ENCODE results near the gene RBM33.

The RBM33 gene

GRCh38 chr7:155729847-155730246, 85.4 kb downstream of the RBM33 start:
- DNase-seq: no peak

DNA sequence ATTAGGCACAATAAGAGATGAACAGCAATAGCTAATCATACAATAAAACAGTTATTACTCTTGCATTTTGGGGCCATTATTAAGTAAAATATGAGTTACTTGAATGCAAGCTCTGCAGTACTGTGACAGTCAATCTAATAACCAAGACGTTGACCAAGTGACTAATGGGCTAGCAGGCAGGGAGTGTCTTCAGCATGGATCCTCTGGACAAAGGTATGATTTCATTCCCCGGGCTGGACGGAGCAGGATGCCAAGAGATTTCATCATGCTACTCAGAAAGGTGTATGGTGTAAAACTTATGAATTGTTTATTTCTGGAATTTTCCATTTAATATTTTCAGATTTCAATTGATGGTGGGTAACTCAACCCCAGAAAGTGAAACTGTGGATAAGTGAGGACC, 86.9 kb downstream of the RBM33 start:
- no peak for DNase-seq

- no peak for DNase-seq
Observed at GRCh38 chr7:155731871-155732270, 87.4 kb downstream of the RBM33 start.

- DNase-seq: no peak
Observed at GRCh38 chr7:155732286-155732685, 87.8 kb downstream of the RBM33 start.

GRCh38 chr7:155733582-155734444, 89.4 kb downstream of the RBM33 start:
- DNase-seq: no peak

GRCh38 chr7:155734445-155734809, 90.0 kb downstream of the RBM33 start:
- DNase-seq: no peak

DNA sequence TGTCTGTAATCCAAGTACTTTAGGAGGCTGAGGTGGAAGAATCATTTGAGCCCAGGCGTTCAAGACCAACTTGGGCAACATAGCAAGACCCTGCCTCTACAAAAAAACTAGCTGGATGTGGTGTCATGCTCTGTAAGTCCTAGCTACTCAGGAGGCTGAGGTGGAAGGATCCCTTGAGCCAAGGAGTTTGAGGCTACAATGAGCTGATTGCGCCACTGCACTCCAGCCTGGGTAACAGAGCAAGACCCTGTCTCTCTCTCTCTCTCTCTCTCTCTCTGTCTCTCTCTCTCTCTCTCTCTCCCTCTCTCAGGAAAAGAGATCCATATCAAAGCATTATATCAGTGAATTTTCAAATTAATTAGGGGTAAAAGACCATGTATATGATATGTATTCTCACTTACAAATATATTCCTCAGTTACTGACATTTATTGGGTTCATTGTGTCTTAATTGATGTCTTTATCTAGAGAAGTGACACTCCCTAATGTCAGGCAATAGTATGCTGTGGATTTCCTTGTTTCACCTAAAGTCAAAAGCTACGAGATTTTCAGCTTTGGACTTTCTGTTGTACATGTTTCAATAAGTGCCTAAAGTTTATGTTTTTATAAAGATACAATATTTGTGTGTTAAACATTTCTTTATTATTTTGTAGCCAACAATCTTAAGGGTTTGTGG, 91.1 kb downstream of the RBM33 start:
- DNase-seq: no peak

GRCh38 chr7:155737590-155737989, 93.1 kb downstream of the RBM33 start:
- DNase-seq: no peak

- DNase-seq: no peak
Observed at GRCh38 chr7:155738104-155738503, 93.6 kb downstream of the RBM33 start.

GRCh38 chr7:155738652-155739537, 94.4 kb downstream of the RBM33 start:
- DNase-seq: peak; percentile 74

DNA sequence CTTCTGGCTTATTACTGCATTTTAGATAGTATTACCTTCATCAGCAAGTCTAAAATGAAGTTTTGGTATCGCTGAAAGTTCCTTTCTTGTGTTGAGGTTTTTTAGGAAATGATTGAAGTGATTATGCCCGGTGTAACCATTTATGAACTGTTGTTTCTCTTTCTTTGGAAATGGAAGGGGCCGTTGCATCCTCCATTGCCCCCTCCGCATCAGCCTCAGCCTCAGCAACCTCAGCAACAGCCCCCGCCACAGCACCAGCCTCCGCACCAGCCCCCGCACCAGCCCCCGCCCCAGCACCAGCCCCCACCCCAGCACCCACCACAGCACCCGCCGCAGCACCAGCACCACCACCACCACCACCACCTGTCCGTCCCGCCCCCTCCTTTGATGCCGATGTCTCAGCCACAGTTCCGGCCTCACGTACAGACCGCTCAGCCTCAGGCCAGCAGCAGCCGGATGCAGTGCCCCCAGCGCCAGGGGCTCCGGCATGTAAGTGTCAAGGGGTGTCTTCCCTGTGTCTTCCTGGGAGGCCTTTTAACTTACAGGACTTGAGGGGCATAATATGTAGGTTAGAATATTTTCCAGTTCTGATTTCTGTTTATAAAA, 95.2 kb downstream of the RBM33 start:
- no peak for DNase-seq

DNA sequence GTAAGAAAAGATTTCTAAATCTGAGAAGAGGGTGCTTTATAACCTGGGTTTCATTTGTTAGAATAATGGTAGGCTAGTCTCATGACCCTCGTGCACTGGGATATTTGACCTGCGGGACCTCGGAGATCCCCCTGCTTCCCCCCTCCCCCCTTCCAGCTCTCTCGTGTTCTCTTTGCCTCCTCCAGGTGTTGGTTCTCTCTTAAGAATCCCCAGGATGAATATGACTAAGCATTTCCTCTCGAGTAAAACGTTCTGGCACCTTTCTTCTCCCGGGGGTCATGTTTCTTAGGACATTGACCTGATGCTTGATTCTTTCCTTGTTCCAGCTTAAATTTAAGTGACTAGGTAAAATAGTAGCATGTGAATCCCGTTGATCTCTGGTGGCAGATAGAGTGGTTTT, 96.6 kb downstream of the RBM33 start:
- DNase-seq: no peak

DNA sequence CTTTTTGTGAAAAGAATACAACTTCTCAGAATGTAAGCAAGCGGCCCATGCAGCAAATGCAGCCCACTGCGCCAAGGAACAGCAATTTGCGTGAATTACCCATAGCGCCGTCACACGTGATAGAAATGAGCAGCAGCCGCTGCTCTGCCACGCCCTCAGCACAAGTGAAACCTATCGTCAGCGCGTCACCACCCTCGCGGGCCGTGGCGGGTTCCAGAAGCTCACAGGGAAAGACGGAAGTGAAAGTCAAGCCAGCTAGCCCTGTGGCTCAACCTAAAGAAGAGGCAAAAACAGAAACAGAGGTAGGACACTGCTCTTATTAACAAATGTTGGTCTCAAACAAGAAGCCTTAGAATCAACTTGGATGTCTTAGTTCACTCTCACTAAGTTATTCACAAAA, 97.3 kb downstream of the RBM33 start:
- DNase-seq: no peak

DNA sequence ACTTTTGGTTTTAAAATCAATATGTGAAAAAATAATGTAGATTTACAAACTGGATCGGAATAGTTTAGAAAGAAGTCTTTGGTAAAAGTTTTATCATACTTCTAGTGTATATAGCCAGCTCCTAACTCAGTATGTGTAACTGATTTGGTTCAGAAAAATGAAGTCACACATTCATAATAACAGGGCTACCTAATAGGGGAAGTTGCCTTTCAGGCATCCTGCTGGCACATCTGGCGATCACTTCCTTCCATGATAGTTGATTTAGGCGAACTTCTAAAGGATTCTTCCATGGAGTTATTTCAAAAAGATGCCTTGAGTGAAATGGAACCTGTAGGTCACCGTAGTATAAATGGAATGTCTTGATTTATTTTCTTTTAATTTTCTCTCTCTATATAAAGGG, 98.7 kb downstream of the RBM33 start:
- no peak for DNase-seq

DNA sequence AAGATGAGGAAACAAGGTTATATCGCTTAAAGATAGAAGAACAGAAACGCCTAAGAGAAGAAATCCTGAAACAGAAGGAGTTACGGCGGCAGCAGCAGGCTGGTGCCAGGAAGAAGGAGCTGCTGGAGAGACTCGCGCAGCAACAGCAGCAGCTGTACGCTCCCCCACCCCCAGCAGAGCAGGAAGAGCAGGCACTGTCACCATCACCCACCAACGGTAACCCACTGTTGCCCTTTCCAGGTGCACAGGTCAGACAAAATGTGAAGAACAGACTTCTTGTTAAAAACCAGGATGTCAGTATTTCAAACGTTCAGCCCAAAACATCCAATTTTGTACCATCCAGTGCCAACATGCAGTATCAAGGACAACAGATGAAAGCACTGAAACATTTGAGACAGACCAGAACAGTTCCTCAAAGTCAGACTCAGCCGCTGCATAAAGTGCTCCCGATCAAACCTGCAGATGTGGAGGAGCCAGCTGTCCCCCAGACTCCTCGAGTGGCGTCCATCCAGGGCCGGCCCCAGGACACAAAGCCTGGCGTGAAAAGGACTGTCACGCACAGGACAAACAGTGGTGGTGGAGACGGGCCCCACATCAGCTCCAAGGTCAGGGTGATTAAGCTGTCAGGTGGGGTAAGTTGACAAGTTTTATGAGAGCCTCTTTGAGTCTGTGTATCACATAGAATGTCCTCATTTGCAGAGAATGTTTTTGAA, 100.7 kb downstream of the RBM33 start:
- no peak for DNase-seq

- DNase-seq: no peak
Observed at GRCh38 chr7:155745737-155746136, 101.3 kb downstream of the RBM33 start.

- DNase-seq: no peak
Observed at GRCh38 chr7:155746188-155746587, 101.7 kb downstream of the RBM33 start.

GRCh38 chr7:155747209-155747608, 102.7 kb downstream of the RBM33 start:
- DNase-seq: no peak

DNA sequence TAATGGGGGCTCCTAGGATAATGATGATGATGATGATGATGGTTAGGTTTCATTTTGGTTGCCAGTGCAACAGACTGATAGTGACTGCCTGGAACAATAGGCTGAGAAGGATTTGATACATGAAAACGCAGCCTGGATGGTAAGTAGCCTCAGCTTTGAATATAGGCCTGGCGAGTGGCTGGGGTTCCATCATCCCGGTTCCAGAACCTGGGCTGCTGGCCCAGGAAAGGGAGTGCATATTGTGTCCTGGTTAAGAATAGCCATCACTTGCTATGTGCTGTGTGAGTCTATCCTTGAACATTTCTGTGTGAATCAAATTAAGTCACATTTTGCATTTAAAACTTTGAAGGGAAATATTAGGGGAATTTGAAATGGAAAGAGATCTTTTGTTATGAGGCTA, 105.1 kb downstream of the RBM33 start:
- no peak for DNase-seq

DNA sequence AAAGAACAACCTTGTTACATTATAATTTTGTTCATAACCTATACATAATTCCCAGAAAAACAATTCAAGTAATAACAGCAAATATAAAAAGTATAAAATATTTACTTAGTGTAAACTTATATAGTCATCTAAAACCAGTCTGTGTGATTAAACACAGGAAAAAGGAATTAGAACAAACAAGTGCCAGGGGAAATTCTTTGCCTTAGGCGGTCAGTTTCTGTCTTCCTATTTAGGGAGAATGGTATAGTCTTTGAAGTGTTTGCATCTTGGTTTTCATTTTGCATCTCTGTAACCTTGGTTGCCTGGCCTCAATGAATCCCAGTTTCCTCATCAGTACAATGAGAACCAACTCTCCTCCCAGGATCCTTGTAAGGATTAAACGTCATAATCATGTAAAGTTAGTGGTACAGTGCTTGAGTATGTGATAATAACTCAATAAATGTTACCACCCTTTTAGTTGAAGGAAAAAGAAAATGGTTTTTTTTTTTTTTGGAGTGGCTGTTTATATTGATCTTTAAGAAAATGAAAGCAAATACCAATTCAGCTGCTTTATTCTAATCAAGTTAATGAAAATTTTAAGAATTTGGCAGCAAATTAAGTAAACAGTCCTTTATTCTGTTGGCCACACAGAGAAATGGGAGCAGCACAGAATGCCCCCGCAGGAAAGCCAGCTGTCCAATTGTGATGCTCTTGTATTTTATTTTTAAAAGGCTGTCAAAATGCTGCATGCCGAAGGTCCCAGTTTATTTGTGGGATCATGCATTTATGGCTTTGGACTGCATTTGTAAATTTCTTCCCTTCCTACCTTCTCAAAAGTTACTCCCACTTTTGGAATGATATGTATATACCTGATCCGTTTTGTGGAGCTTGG, 106.0 kb downstream of the RBM33 start:
- DNase-seq: no peak

- DNase-seq: no peak
Observed at GRCh38 chr7:155751409-155751808, 106.9 kb downstream of the RBM33 start.

All from hematopoietic multipotent progenitor cell treated with erythropoietin and hydrocortisone succinate and interleukin-3 and kit ligand, for 8 days (in vitro differentiated cells).